Kidney capillary endothelial cell (primary cell): ENCODE measurements around the gene ASB3.
"Not testable (repeated sequence)": the region's sequence is repeated elsewhere in the genome, so short reads cannot be mapped to it uniquely, and the experiment has no call there.

Source experiments
- DNase-seq: peaks from one replicate; pipeline ENCODE4 v3.0.0-alpha.2; 2018; ENCODE audit warnings: low spot score

Gene ASB3

GRCh38 chr2:53729143-53729762, 57.5 kb downstream of the ASB3 start:
- no peak for DNase-seq

- no peak for DNase-seq
Measured at GRCh38 chr2:53727921-53728320, 58.8 kb downstream of the ASB3 start.

- DNase-seq = no peak
Measured at GRCh38 chr2:53725662-53726061, 61.1 kb downstream of the ASB3 start.

GRCh38 chr2:53724536-53724935, 62.2 kb downstream of the ASB3 start:
- no peak for DNase-seq

GRCh38 chr2:53720944-53721343, 65.8 kb downstream of the ASB3 start:
- DNase-seq = not testable (repeated sequence)

GRCh38 chr2:53715568-53715967, 71.2 kb downstream of the ASB3 start:
- peak; percentile 10 for DNase-seq

GRCh38 chr2:53711271-53711780, 75.4 kb downstream of the ASB3 start:
- DNase-seq = no peak

GRCh38 chr2:53708988-53709387, 77.8 kb downstream of the ASB3 start:
- no peak for DNase-seq

GRCh38 chr2:53701221-53701620, 85.5 kb downstream of the ASB3 start:
- DNase-seq = no peak

- DNase-seq = no peak
Measured at GRCh38 chr2:53697686-53698085, 89.1 kb downstream of the ASB3 start.

GRCh38 chr2:53697092-53697491, 89.7 kb downstream of the ASB3 start:
- DNase-seq = no peak

- DNase-seq = no peak
Measured at GRCh38 chr2:53695575-53695974, 91.2 kb downstream of the ASB3 start.

- no peak for DNase-seq
Measured at GRCh38 chr2:53694096-53694771, 92.5 kb downstream of the ASB3 start.

GRCh38 chr2:53690876-53691275, 95.9 kb downstream of the ASB3 start:
- no peak for DNase-seq

- DNase-seq = no peak
Measured at GRCh38 chr2:53672881-53673522, 113.8 kb downstream of the ASB3 start.

GRCh38 chr2:53670331-53670730, 116.4 kb downstream of the ASB3 start:
- no peak for DNase-seq

- DNase-seq = no peak
Measured at GRCh38 chr2:53668624-53669026, 118.1 kb downstream of the ASB3 start.

GRCh38 chr2:53667130-53667529, 119.6 kb downstream of the ASB3 start:
- not testable (repeated sequence) for DNase-seq

GRCh38 chr2:53660886-53661285, 125.9 kb downstream of the ASB3 start:
- no peak for DNase-seq

GRCh38 chr2:53658474-53658873, 128.3 kb downstream of the ASB3 start:
- not testable (repeated sequence) for DNase-seq

- no peak for DNase-seq
Measured at GRCh38 chr2:53655256-53655655, 131.5 kb downstream of the ASB3 start.

- DNase-seq = no peak
Measured at GRCh38 chr2:53654396-53654795, 132.4 kb downstream of the ASB3 start.

- no peak for DNase-seq
Measured at GRCh38 chr2:53652131-53652530, 134.6 kb downstream of the ASB3 start.
